Fibroblast of peridontal ligament (primary cell): ENCODE measurements around the gene PELI2.

Experiments
- DNase-seq: peaks from one replicate; pipeline ENCODE4 v3.0.0-alpha.2; 2010; ENCODE audit errors: extremely low read depth

Gene PELI2

DNA sequence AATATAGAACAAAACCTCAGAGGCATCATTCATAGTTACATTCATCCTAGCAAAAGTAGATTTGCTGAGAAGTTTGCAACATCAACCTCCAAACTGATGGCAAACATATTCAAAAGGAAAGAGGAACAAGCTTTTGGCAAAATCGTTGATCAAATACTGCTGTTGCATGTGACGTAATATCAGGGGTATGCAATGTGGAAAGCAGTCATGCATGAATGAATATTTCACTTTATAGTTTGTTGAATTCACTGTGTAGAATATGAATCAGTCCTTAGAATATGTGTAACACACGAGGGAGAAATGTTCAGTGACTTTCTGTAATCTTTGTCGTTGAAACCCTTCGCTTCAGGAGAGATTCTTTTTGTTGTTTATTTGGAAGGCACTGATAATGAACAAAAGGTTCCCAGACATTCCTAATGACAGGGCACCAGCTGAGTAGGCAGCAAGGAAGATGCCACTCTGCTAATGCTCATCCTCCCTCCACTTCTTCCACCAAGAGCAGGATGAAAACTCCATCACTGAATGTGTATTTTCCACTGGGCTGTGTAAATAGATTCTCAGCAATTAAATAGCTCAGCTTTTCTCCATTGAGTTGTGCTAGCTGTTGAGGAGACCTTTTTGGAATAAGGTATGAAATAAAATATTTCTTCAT is 126.1 kb downstream of the PELI2 start:
- peak; percentile 99 for DNase-seq

DNA sequence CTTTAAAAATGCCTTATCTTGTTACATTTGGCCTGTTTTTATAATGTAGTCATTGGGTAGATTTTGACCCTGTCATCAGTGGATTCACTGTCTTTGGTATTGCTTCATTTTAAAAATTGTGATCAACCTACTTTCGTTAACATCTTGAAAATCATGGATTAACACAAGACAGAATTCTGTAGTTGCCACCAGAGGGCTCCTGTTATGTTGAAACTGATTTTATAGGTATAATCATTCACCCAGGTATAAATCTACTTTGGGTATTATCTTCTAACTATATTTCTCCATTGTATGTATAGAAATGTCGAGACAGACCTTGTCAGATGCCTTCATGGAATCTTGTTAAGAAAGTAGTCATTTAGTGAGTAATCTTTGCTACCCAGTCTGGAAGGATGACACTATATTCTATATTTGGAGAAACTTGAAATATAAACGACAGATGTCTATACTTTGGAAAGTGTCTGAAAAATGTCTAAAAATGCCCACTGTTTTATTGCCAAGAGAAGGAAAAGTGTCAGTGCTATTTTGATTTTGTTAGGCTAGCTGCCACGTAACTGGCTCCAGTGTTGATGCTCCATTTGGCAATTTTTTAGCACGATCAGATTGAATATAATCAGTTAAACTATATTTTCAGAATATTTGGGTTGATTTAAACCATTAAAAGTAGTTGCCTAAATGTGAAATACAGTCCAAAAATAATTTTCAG is 129.4 kb downstream of the PELI2 start:
- DNase-seq: peak; percentile 35

DNA sequence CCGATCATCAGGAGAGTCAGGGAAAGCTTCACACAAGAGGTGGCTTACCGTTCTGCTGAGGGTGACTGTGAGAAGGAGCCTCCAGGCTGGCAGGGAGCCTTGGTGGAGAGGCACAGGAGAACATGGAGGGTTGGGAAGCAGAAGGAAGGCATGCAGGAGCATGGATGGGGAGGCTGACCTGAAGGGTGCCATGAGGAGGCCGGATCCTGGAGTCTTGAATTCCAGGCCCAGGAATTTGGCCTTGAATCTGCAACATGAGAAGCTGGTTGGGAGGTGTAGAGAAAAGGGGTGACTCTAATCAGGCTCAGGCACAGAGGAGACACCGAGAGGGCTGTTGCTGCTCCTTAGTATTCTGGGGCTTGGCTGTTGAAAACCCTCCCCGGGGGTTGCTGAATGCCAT is 130.2 kb downstream of the PELI2 start:
- no peak for DNase-seq

DNA sequence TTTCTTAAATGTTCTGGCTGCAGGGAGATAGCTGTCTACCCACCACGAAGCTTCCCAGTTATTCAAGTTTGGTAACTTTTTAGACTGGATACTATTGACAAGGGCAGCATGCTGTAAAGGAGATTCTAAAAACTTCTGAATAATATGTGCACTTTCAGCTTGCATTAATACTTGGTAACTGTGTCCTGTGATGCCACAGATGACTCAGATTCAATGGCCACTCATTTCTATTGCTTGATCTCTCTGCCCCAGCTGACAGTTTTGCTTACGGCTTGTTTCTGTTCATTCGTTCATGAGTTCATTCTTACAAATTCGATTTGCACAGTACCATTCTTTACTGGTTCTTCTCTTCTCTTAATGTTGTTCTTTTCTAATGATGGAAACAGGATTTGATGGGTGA is 142.8 kb downstream of the PELI2 start:
- no peak for DNase-seq

DNA sequence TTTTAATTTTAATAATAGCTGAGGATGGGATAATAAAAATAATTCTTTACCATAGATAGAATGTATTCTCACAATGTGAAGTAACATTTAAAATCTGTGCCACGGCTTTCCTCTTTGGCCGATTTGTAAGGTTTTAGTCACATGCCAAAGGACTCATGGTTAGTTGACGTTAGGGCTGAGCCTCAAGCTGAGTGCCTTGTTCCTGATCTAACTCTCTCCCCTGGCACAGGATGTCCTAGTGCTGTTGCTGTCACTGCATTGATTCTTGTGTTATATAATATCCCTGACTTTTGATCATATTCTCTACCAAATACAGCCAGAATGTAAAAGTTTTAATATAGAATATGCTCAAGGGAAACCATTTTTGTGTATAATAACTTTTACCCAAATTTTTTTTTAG is 144.3 kb downstream of the PELI2 start:
- no peak for DNase-seq

DNA sequence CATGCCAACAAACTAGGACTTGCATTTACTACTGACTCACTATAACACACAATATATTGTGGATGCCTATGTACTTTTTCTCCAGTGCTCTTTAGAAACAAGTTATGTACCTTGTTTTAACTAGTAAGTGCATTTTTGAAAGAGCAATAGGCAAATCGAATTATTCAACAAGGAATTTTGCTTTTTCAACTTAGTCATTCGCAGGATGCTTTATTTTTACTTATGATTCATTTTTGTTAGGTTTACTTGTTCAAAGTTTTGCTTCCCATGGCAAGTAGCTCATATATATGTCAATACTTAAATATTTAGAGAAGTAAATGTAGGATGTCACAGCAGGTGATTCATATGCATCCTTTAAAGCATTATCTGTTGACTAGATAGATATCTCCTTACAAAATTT is 149.8 kb downstream of the PELI2 start:
- DNase-seq: peak; percentile 27

DNA sequence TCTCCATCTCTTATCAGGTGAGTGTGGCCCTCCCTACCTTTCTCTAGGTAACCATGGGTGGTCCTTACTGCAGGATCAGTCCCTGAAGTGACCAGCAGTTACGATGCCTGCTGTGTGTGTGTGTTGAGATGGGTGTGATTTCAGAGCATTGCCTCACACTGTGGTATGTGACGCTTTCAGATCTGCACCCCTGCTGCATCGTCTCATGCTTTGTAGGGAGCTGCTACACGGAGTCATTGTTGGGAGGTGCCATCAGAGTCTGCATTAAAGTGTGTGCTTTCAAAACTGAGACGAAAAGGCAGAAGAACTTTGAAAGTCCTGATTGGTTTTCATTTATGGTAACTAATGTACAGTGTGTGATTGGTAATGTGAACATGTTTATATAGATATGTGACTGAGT is 150.5 kb downstream of the PELI2 start:
- DNase-seq: no peak

DNA sequence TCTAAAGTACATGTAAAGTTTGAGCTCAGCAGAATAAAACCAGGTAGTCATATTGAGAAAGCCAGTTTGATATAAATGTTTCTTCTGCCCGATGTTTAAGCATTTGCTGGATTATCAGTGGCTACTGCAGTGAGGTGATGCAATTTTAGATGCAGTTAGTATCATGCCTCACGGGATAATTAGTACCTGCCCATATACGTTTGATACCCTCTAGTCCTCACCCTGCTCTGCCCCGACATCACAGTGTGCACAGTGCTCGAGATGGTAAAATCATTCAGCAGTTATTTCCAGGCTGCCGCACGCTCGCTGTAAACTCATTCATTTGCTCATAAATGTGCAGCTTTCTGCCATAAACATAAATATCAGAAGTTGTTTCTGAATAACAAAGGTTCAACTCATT is 152.7 kb downstream of the PELI2 start:
- DNase-seq: no peak

DNA sequence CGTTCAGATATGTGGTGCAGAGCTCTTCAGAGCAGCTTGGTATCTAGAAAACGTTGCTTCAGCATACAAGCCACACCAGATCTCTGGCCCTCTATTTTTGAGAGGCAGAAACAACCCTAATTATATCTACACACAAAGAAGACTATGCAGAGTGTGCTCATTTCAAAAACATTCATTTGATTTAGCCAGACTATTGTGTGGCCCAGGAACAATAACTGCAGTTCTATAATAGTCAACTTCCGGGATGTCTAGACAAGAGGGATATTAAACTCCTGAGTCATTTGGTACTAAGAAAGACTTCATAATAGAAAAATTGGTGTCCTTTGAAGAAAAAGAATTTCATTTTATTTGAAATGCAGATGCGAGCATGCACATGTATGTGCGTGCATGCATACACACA is 153.8 kb downstream of the PELI2 start:
- peak; percentile 58 for DNase-seq

DNA sequence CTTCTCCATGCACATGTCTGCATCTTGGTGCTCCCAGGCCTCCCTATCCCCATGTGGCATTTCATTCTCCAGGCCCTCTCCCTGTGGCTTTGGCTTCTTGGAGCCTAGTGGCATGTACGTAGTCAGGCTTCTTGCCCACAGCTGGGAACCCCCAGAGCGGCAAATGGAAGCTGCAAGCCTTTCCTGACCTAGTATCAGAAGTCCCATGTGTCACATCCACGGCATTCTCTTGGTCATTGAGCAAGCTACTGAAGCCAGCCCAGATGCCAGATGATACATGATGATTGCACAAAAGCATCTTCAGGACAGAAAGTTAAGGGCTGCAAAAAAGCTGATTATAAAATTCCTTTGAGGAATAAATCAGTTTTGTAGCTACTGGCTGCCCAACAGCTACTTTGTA is 154.9 kb downstream of the PELI2 start:
- DNase-seq: peak; percentile 74

DNA sequence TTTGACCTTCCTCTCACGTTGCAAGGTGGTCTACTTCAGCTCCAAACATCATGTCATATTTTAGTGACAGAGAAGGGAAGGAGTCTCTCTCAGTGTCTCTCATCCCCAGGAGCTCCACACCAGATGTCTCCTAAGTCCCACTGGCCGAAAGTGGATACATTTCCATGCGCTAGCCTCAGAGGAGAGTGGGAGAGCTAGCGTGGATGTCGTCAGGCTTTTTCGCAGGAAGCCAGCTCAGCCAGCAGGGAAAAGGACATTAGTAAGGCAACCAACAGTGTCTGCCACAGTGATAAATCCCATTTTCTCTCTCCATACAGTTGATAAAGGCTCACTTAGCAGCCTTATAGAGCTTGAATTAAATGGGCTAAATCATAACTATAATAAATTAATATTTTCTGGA is 155.7 kb downstream of the PELI2 start:
- DNase-seq: no peak

DNA sequence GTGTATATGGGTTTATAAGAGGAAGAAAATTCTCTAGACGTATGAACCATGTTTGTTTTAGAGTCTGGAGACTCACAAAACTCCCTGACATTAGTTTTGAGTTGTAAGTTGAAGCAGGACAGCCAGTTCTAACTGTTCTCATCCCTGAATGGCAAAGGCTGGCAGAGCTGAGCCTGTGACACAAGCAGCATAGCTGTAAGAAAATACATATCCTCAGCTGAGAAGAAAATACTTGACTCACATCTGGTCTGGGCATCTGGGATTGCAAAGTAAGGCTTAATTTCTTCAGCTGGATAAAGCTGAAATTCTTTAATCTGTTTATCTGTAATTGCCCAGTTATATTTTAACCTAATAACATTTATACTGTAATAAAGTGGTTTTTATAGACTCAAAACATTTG is 156.3 kb downstream of the PELI2 start:
- DNase-seq: peak; percentile 64

DNA sequence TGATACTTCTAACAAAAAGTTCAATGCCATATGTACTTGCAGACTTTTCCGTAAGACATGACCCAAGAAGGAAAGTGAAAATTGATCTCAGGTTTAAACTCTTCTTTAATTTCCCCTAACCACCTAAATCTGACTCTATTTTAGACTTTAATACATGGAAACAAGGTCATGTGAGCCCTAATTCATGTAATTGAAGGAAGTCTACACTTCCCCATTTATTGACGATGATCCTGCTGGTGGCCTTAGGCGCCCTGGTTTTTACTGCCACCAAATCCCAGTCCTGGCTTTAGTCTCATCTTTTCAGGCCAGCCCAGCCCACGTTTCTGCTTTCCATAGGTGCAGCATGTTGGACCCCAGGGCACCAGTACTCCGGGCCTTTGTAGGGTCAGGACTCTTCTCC is 157.9 kb downstream of the PELI2 start:
- DNase-seq: no peak

DNA sequence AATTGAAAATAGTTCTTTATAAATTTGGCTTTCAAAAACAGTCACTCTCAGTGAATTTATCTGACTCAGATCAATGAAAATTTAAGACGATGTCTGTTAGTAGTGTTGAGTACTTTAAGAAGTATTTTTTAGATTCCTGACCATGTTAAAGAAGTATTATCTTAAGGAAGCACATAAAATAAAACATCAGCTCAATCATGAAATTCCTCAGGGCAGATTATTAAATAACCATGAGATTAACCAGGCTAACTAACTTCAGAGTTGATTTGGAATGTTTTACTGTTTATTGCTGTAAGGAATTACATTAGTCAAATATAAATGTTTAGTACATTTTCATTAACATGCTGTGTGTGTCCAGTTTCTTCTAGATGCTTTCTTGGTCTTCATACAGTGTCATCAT is 160.2 kb downstream of the PELI2 start:
- DNase-seq: no peak

DNA sequence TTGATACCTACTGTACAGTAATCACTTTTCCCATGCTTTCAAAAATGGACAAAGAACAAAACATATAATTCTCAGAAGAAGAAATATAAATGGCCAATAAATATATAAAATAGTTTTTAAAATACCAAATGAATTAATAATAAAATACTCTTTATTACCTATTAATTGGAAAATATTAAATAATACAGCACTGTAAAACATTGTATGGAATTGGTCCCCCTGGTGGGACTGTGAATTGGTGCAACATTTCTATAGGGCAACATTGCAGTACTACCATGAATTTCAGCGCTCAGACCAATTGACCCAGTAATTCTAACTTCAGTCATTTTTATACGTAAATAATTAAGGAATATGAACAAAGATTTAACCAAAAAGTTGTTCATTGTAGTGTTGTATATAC is 162.6 kb downstream of the PELI2 start:
- no peak for DNase-seq

DNA sequence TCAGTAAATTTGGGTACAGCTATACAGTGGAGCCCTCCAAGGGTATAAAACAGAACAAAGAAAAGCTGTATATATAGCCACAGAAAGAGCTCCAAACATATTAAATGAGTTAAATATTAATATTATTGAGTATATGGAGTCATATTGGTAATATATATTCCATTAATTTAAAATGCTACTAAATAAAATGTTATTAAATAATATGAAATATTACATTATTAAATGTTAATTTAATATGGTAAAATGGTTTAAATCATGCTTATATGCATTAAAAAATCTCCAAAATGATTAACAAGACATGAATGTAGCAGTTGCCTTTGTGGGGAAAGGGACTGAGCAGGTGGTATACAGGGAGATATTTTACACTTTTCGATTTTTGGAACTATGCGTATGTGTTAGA is 164.0 kb downstream of the PELI2 start:
- no peak for DNase-seq

DNA sequence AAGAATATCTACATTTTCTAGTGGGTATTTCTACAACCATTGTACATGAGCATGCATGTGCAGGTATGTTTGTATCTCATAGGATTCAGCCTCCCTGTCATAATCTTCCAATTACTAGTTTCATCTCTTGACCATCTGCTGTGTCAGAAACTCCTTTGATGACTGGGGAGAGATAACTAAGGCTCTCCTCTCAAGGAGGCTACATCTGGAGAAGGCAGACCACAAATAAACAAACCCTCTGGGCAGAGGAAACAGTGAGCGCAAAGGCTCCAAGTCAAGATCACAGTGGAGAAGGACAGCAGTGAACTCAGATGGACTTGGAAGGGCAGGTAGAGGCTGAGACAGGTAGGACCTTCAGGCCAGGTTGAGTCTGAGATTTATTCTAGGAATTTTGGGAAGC is 166.4 kb downstream of the PELI2 start:
- no peak for DNase-seq

DNA sequence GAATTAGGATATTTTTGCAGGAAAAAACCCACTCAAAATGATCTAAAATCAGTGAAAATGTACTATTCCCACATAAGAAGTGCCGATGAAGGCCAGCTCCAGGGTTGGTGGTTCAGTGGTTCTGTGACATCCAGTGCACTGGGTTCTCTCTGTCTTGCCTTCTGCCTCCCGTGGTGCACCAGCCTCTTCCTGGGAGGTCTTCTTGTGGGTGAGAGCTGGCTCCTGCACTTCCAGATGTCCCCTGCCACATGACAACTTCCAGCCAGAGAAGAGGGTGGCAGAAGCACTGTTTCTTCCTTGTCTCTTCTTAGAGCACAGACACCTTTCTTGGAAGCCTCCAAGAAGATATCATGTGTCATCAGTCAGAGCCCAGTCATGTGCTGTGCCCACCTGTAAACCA is 170.9 kb downstream of the PELI2 start:
- no peak for DNase-seq

DNA sequence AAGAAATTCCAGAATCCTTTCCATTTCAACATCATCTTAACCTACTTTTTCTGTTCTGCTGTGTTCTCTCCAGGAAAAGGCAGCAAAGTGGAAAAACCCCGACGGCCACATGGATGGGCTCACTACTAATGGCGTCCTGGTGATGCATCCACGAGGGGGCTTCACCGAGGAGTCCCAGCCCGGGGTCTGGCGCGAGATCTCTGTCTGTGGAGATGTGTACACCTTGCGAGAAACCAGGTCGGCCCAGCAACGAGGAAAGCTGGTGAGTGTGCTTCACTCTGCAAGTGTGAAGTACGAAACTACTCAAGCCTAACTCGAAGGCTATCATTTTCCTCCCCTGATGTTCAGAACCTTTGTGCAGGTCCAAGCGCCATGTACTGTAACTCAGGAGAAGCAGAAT is 172.0 kb downstream of the PELI2 start:
- DNase-seq: no peak

DNA sequence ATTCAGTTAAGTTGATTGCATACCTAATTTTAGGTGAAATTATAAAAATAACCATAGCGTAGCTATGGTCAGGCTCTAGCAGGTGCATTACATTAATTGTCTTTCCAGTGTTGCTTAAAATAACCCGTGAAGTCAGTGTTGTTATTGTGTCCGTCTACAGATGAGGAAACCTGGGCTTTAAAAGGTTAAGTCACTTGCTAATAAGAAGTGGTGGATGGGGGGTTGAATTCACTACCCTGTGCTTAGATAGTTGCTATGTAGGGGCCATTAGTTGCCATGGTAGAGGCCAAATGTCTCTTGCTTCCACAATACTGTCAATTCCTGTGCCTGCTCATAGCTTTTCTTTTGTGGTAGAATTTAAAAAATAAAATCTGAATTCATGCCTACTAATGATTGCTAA is 174.8 kb downstream of the PELI2 start:
- DNase-seq: no peak

DNA sequence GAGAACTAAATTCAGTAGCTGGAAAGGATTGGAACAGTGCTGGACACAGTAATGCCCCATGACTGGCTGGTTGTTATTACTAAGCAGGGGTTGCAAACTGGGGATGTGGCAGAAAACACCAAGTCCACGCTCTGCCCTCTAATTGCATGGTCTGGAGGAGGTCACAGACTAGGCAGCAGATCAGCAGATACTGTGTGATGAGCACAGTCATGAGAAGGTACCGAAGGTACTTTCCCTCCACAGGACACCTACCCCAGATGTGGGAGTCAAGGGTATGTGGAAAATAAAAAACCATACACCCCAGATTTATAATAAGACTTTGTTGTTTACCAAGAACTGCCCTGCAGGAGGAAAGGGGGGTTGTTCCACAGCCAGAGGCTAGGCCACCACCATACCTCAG is 175.3 kb downstream of the PELI2 start:
- no peak for DNase-seq

DNA sequence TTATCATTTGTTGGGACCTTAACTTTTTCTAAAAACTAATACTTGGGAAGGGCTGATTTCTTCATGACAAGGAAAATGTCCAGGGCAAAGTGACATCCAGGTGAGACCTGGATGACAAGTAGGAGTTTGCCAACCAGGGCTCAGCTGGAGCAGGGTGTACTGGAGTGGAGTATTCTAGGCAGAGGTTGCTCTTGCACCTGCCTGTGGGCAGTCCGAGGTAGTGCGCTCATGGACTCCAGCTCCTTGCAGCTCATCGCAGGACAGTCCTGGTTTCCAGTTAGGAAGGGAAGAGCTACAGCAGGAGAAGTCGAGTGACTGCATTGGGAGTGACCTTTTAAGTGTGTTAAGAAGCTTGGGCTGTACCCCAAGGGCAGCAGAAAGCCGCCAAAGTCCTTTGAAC is 175.9 kb downstream of the PELI2 start:
- no peak for DNase-seq

DNA sequence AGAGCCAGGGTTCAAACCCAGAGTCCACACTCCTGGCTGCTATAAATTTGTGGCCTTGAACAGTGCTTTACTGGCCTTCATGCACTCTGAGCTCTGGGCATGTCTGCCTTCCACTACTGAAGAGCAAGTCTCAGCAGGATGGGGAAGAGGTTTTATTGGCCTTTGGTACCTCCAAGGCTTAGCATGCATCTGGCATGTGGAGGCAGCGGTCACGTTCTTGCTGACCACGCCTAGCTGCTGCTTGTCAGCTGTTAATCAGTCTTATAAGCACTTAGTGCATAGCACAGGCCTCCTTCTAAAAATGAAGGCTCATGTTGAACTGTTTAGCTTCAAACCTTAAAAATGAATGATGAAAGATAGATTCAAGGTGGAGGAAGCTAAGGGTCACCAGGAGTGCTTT is 177.5 kb downstream of the PELI2 start:
- no peak for DNase-seq

DNA sequence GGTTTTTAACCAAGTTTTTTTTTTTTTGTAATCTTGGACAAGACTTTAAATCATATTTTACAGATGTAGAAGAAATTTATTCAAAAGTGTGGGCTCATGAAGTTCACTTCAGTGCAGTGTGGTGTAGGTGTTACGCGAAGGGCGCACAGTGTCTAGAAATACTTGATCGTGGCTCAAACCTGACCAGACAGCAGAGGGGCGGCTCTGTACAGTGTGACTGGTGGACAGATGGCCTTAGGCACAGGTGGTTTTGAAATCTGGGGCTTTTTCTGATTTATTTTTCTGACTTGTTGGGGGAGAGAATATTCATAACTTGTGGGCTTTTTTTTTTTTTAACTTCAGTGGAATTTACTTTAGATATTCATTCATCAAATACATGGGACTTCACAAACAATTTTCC is 179.2 kb downstream of the PELI2 start:
- no peak for DNase-seq
